Stimulated activated CD8-positive, alpha-beta memory T cell treated with anti-CD3 and anti-CD28 coated beads, Interleukin-7, amount 100 ng/mL, for 4 hours (primary cell): Measurements from ENCODE around the gene DEFB110.

Experiments used
- DNase-seq, 2 donors: peaks; one replicate each; pipeline ENCODE4 v3.0.0-alpha.2; 2020; ENCODE audit warnings: low read depth in 2 of 2

The DEFB110 gene

DNA sequence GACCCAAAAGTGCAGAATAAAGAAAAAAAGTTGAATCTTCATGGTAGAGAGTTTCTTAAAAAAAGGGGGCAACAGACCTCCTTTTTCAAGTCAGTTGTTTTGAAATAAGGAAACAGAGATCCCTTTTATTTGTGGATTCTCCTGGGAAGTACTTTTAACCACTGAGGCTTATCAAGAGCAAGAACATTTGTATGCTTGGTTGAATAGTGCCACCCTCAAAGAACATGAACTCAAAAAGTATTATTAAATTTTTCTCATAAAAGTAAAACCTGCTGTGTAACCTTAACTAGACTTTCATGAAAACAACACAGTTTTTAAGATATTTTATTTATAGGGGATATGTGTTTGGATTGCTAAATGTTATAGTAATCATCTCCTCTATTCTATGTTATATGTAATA lies at the start of gene DEFB110:
Gene DEFB110, minus strand, starts transcription at position 101 of the 400 bp plus-strand sequence. Its CDS starts 59 bp downstream, at position 42.
- DNase-seq, result no peak

DNA sequence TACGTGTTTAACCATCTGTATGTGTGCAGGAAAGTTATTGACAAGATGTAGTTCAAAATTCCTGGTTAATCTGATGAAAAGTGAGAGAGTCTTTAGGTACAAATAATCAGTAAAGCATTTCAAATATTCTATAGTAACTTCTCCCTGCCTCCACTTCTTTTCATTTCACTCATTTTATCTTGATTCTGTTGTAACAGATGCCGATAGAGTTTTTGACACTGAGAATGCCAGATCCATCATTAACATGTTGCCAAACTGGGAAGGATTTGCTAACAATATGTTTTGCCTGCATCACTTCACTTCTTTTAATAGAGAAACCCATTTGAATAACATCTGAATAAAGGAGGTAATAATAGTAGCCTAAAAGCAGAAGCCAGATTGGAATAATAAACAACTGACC lies 48.3 kb upstream of the DEFB110 start:
- DNase-seq, result no peak

DNA sequence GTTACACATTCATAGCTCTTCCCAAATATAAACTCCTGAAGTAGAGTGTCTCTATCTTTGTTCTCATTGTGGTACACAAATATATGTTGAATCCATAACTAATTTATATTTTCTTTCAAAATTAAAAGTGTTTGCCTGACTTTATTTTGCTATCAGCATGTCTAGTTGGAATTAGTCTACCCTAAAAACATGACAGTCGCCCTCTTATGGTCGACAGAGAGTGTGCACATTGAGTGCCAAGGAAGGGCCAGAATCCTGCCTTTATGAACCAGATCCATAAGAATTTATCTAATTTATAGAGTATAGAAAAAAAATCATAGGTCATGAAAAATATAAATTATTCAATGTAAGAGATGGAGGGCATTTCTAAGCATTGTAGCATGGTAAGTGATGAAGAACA lies 40.3 kb upstream of the DEFB110 start:
- no peak for DNase-seq

DNA sequence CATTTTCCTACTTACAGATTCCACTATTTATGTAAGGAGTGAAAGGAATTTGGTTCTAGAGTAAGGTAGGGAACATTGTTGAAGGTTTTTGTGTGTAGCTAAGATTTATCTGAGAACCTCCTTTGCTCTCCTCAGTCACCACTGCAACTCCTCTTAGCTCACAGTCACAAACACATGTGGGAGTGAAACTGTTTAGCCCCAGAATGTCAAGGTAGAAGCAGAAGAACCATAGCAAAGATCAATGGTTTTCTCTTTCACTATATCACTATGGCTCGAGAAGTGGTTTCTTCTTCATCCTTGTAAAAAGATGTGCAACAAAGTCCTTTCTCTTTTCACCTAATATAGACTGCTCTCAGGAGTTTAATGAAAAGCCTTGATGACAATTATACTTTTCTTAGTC lies 34.4 kb upstream of the DEFB110 start:
- DNase-seq, result no peak

DNA sequence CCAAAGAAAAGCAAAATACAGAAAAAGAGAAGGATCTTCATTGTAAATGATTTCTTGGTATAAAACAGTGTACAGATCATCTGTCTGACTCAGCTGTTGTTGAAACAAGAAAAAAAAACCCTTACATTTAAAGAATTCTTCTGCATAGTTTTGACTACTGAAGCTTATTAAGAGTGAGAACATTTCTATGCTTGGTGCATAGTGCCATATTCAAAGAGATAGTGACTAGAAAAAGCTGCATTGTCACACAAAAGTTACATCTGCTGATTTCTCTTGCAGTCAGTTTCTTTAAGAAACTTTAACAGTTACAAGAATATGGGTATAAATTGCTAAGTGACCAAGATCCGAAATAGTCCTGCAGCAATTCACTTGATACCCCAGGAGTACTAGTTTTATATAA lies 28.0 kb upstream of the DEFB110 start, which contains the start of gene DEFB112:
Gene DEFB112, minus strand, starts transcription at position 101 of the 400 bp plus-strand sequence. Its CDS starts 60 bp downstream, at position 41.
- no peak for DNase-seq

DNA sequence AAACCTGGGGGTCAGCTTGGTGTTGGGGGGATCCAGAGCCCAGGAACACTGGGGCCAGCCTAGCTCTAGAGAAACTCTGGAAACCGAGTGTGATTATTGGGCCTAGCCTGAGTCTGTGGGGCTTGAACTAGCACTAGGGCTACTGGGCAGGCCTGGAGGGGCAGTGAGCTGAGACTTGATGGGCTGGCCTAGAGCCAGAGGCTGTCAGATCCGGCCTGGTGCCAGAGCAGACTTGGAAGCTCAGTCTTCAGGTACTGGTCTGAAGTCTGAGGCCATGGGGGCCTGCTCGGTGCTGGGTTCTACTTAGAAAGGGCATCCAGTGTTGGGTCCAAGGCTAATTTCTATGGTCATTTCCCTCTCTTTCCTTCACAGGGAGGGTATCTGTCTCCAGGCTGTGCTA lies 25.2 kb upstream of the DEFB110 start:
- no peak for DNase-seq

GRCh38 chr6:50030777-50031562 lies 9.2 kb upstream of the DEFB110 start:
- DNase-seq, result no peak

DNA sequence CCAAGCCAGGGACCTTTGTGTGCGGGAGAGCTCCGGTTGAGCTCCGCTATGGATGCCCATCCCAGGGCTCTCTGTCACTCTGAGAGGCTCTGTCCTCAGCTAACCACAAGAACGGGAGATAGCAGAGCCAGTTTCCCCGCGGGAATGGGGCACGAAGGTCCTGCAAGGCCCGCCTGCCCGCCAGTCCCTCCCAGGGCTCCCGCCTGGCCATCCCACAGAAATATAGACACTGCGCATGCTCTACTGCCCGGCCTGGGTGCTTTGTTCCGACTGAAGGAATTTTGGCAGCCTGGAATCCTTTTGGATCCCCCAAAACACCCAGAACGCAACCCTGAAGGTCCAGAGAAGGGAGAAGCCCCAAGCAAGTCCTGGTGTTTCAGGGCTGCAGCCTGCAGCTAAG lies 8.6 kb upstream of the DEFB110 start:
- no peak for DNase-seq

GRCh38 chr6:50025258-50025657 lies 3.5 kb upstream of the DEFB110 start:
- no peak for DNase-seq

GRCh38 chr6:50007819-50008218 lies 14.0 kb downstream of the DEFB110 start:
- DNase-seq, result no peak

GRCh38 chr6:50003139-50003538 lies 18.7 kb downstream of the DEFB110 start:
- DNase-seq, result no peak

DNA sequence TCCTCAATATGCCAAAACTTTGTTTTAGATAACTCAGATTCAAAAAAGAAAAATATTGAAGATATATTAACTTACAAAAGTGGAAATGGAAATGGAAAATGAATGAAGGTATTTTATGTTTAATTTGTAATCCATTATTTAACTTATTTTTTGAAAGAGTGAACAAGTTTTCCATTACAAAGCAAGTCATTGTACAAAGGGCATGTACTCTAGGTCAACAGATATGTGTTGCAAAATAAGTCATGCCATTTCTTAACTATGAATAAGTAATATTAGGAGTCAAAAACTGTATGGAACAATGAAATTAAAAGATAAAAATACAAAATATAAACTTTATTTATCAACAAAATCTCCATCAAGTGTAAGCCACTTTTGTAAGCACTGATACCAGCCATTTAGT lies 26.5 kb downstream of the DEFB110 start:
- DNase-seq, result no peak

- DNase-seq, result no peak
These were observed 32.9 kb downstream of the DEFB110 start for GRCh38 chr6:49988900-49989299.

GRCh38 chr6:49987749-49988148 lies 34.0 kb downstream of the DEFB110 start:
- no peak for DNase-seq

DNA sequence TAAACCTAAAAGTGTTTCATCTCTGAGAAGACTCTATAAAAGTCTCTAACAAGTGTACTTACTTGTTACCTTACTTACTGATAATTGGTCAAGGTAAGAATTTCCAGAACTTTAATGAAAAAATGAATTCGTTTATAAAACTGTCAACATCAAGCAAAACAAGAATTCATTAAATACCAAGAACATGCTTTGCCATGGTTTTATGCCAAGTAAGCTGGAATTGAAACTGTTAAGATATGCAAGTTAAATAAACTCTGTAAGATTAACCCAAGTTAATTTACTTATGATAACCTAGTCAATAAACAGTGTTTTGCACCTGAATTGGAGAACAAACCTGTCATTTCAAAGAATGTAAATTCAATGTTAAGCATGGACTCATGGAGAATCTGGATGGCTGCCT lies 35.2 kb downstream of the DEFB110 start:
- no peak for DNase-seq

DNA sequence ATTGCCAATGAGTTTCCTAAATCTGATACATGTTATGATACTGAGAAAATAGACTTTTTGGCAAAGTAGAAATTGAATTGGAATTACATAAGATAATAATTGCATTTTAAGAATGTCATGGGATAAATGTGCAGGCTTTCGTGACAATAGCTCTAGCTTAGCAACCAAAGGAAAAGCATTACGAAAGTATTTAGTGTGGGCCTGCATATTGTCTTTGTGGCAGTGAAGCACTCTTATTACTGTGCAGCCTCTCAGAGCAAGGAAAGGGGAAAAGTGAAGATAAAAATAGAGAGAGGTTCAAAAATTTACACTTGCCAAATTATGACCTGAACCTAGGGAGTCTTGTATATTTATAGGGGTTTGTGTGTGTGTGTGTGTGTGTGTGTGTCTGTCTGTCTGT lies 39.7 kb downstream of the DEFB110 start:
- DNase-seq, result no peak

- no peak for DNase-seq
These were observed 40.9 kb downstream of the DEFB110 start for GRCh38 chr6:49980898-49981297.

GRCh38 chr6:49979584-49979983 lies 42.2 kb downstream of the DEFB110 start:
- DNase-seq, result no peak

DNA sequence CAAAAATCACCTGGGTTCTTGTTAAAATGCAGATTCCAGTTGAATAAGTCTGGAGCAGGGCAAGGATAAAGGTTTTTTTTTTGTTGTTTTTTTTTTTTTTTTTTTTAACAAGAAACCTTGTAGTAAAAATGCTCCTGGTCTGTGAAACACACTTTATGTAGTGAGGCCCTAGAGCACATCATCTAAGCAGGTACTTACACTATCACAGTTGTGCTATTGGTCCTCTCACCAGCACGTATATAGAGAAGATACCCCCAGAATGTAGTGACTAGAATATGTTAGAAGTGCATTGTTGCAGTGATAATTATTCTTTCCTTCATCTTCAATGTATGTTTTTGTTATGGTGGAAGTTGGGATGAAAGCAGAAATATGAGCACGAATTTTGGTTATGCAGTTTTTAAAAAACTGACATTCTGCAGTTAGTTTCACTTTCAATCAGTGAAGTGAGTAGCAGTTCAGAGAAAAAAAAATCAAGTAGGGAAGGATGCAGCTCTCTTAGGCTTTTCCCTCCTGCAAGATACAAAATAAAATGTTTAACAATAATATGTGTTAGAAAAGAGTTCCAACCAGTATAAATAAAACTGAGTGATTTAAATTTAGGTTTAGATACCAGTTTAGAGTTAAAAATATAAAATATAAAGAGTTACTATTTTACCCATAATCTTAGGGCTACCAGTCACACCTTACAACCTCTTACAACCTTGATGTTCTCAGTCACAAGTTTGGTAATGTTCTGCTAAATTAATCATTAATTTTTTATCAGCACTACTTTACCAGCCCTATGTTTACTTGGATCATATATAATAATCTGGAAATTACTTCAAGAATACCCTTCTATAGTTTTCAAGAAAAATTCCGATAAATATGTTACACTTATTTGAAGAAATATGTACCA lies 43.2 kb downstream of the DEFB110 start:
- DNase-seq, result no peak

GRCh38 chr6:49969605-49970004 lies 52.2 kb downstream of the DEFB110 start, which contains the start of gene DEFB113:
TSS of gene DEFB113 (minus strand) at chr6:49969625. CDS start at chr6:49969625, 0 bp downstream.
- DNase-seq, result no peak
